Endothelial cell of umbilical vein (primary cell): ENCODE results near the gene STAT4.

Experiments used
- CTCF ChIP-seq, 2 donors: IDR thresholded peaks; 1 replicate in 1 of 2; 2 replicates in 1 of 2; pipeline ENCODE4 v1.5.1; 2011; ENCODE audit warnings: low read length in 2 of 2, mild to moderate bottlenecking in 2 of 2, moderate library complexity in 2 of 2, control low read depth in 1 of 2, inconsistent platforms in 1 of 2, low read depth in 1 of 2; ENCODE audit not compliant: insufficient read depth in 1 of 2; ENCODE audit errors: extremely low read depth in 1 of 2
- EZH2 ChIP-seq: IDR thresholded peaks from 2 replicates; pipeline ENCODE4 v1.6.1; 2012; ENCODE audit warnings: borderline replicate concordance, low read depth, mild to moderate bottlenecking, moderate library complexity, low read length, inconsistent platforms; ENCODE audit not compliant: severe bottlenecking
- FOS ChIP-seq: IDR thresholded peaks from 2 replicates; pipeline ENCODE4 v1.6.1; 2011; ENCODE audit warnings: mild to moderate bottlenecking, low read length, moderate library complexity, borderline replicate concordance; ENCODE audit not compliant: insufficient read depth
- GATA2 ChIP-seq: IDR thresholded peaks from 2 replicates; pipeline ENCODE4 v1.7.0; 2011; ENCODE audit warnings: low read depth, mild to moderate bottlenecking, moderate library complexity, mixed read lengths, low read length; ENCODE audit not compliant: insufficient read length, insufficient read depth
- POLR2A ChIP-seq: IDR thresholded peaks from 2 replicates; pipeline ENCODE4 v1.6.1; 2012; ENCODE audit warnings: low read depth, mild to moderate bottlenecking, control low read depth, low read length
- POLR2AphosphoS5 ChIP-seq: IDR thresholded peaks from 2 replicates; pipeline ENCODE4 v1.6.1; 2012; ENCODE audit warnings: low read depth, mild to moderate bottlenecking, control low read depth, low read length, moderate library complexity; ENCODE audit not compliant: insufficient read depth

- no peak for TF ChIP-seq EZH2
- TF ChIP-seq CTCF (IDR thresholded peaks at IDR 0.05; ENCODE audit: extremely low read depth in 1 of 2, insufficient read depth in 1 of 2, low read depth in 1 of 2, low read length in 2 of 2) = no peak
- no peak for TF ChIP-seq GATA2
- no peak for TF ChIP-seq POLR2A
- TF ChIP-seq FOS = no peak
- TF ChIP-seq POLR2AphosphoS5 = no peak
Measured at GRCh38 chr2:191048073-191048472, 102.7 kb downstream of the STAT4 start.
